ENCODE results near the gene LCLAT1.
"Not testable (repeated sequence)": the region's sequence is repeated elsewhere in the genome, so short reads cannot be mapped to it uniquely, and the experiment has no call there.

The LCLAT1 gene

GRCh38 chr2:30459140-30459539, 12.1 kb downstream of the LCLAT1 start:
- CTCF ChIA-PET, result interaction anchor here (0.9 to 1.1 kb wide), 2 partner anchors 15 to 246 kb away, joined by 3 read pairs; no protein-coding TSS in a partner anchor
- POLR2A ChIA-PET, result no interaction called here
- no peak for DNase-seq (ENCODE audit: low read depth, low spot score)
- H3K4me3 ChIP-seq (ENCODE audit: low read depth, low read length), result no peak overlapping the region
- TF ChIP-seq CTCF (IDR thresholded peaks at IDR 0.05; ENCODE audit: insufficient read depth, low read length, missing control alignments), result no peak

- CTCF ChIA-PET, result no interaction called here
- POLR2A ChIA-PET, result no interaction called here
- DNase-seq (ENCODE audit: low read depth, low spot score), result no peak
- no peak overlapping the region for H3K4me3 ChIP-seq (ENCODE audit: low read depth, low read length)
- TF ChIP-seq CTCF (IDR thresholded peaks at IDR 0.05; ENCODE audit: insufficient read depth, low read length, missing control alignments), result no peak
Measured at GRCh38 chr2:30462131-30462857, 15.2 kb downstream of the LCLAT1 start.

- ChIA-PET CTCF (no interaction called here), POLR2A (no interaction called here)
- no peak for TF ChIP-seq CTCF (IDR thresholded peaks at IDR 0.05; ENCODE audit: insufficient read depth, low read length, missing control alignments)
- H3K4me3 ChIP-seq (ENCODE audit: low read depth, low read length), result no peak overlapping the region
- no peak for DNase-seq (ENCODE audit: low read depth, low spot score)
Measured at GRCh38 chr2:30463535-30463934, 16.5 kb downstream of the LCLAT1 start.

- POLR2A ChIA-PET, result no interaction called here
- H3K4me3 ChIP-seq (ENCODE audit: low read depth, low read length), result no peak overlapping the region
- no peak for DNase-seq (ENCODE audit: low read depth, low spot score)
- CTCF ChIA-PET, result interaction anchor here (2.2 kb wide), 1 partner anchor 12 kb away, joined by 5 read pairs; no protein-coding TSS in a partner anchor
- no peak for TF ChIP-seq CTCF (IDR thresholded peaks at IDR 0.05; ENCODE audit: insufficient read depth, low read length, missing control alignments)
Measured at GRCh38 chr2:30464544-30465170, 17.6 kb downstream of the LCLAT1 start.

GRCh38 chr2:30465171-30465545, 18.1 kb downstream of the LCLAT1 start:
- no peak overlapping the region for H3K4me3 ChIP-seq (ENCODE audit: low read depth, low read length)
- POLR2A ChIA-PET, result no interaction called here
- DNase-seq (ENCODE audit: low read depth, low spot score), result no peak
- TF ChIP-seq CTCF (IDR thresholded peaks at IDR 0.05; ENCODE audit: insufficient read depth, low read length, missing control alignments), result no peak
- CTCF ChIA-PET, result interaction anchor here (2.2 kb wide), 1 partner anchor 11 kb away, joined by 5 read pairs; no protein-coding TSS in a partner anchor

GRCh38 chr2:30466216-30466615, 19.2 kb downstream of the LCLAT1 start:
- no peak for DNase-seq (ENCODE audit: low read depth, low spot score)
- ChIA-PET POLR2A (no interaction called here), CTCF (interaction anchor here (2.2 kb wide), 1 partner anchor 10 kb away, joined by 5 read pairs; no protein-coding TSS in a partner anchor)
- H3K4me3 ChIP-seq (ENCODE audit: low read depth, low read length), result no peak overlapping the region
- TF ChIP-seq CTCF (IDR thresholded peaks at IDR 0.05; ENCODE audit: insufficient read depth, low read length, missing control alignments), result no peak

- CTCF ChIA-PET, result interaction anchor here (0.6 to 2.2 kb wide), 2 partner anchors 9 to 240 kb away, joined by 3 to 5 read pairs; no protein-coding TSS in a partner anchor
- H3K4me3 ChIP-seq (ENCODE audit: low read depth, low read length); POLR2A ChIA-PET; DNase-seq (ENCODE audit: low read depth, low spot score): not testable (repeated sequence)
Measured at GRCh38 chr2:30467062-30467826, 20.2 kb downstream of the LCLAT1 start.

Measured in AG04449 (cell line).